Suprapubic skin (tissue), 3 donors: Measurements from ENCODE around the gene HINT2.

ENCODE experiments used
- CTCF ChIP-seq, 2 donors: fragments of 200-600 bp in 1 of 2; fragments of 450-650 bp in 1 of 2; sonication (generic) in 1 of 2; IDR thresholded peaks; one replicate each; pipeline ENCODE4 v1.5.1; 2016 to 2019; ENCODE audit warnings: antibody characterized with exemption in 2 of 2, mild to moderate bottlenecking in 1 of 2, moderate library complexity in 1 of 2
- EP300 ChIP-seq: sonication (generic); formaldehyde crosslinking; IDR thresholded peaks from one replicate; pipeline ENCODE4 v1.6.1; 2017; ENCODE audit warnings: antibody characterized with exemption

DNA sequence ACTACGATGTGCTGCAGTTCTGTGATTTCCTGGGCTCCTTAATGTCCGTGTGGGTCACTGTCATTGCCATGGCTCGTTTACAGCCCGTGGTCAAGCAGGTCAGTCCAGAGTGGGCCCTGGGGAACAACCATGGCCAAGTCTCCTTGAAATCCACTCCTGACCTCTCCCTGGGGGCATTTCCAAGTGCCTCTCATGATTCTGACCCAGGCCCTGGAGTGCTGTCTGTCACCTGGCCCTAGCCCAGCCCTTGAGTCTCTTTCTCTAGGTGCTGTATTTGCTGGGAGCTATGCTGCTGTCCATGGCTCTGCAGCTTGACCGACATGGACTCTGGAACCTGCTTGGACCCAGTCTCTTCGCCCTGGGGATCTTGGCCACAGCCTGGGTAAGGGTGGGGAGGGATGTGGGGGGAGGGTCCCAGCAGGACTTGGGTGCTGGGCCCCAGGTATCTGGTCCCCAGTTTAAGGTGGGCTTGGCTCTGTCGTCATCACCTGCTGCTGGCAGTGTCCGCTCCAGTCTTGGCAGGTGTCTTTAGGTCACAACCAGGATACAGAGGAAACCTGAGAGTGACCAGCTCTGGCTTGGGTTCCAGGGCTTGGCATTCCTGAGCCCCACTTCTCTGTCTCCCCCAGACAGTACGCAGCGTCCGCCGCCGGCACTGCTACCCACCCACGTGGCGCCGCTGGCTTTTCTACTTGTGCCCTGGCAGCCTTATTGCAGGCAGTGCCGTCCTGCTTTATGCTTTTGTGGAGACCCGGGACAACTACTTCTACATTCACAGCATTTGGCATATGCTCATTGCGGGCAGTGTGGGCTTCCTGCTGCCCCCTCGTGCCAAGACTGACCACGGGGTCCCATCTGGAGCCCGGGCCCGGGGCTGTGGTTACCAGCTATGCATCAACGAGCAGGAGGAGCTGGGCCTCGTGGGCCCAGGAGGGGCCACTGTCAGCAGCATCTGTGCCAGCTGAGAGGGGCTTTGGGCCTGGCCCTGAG, 38.3 kb upstream of the HINT2 start:
- no peak for TF ChIP-seq EP300
- no peak for TF ChIP-seq CTCF (IDR thresholded peaks at IDR 0.05)
